ENCODE measurements around the gene VIM.

VIM gene

GRCh38 chr10:17228091-17229015 lies at the start of gene VIM:
Gene VIM (plus strand): TSS chr10:17228241. CDS start chr10:17229423, 1,182 bp downstream.
- DNase-seq = peak; percentile 75

GRCh38 chr10:17179002-17179401 lies 49.0 kb upstream of the VIM start:
- DNase-seq = no peak

GRCh38 chr10:17181110-17181509 lies 46.9 kb upstream of the VIM start:
- no peak for DNase-seq

- DNase-seq = no peak
Measured at GRCh38 chr10:17181751-17182150, 46.3 kb upstream of the VIM start.

- DNase-seq = no peak
Measured at GRCh38 chr10:17183110-17183509, 44.9 kb upstream of the VIM start.

GRCh38 chr10:17185873-17186272 lies 42.2 kb upstream of the VIM start:
- DNase-seq = no peak

GRCh38 chr10:17188644-17189172 lies 39.3 kb upstream of the VIM start:
- no peak for DNase-seq

- DNase-seq = no peak
Measured at GRCh38 chr10:17190602-17191001, 37.4 kb upstream of the VIM start.

- no peak for DNase-seq
Measured at GRCh38 chr10:17195083-17195482, 33.0 kb upstream of the VIM start.

- DNase-seq = no peak
Measured at GRCh38 chr10:17196045-17196444, 32.0 kb upstream of the VIM start.

GRCh38 chr10:17196573-17196972 lies 31.5 kb upstream of the VIM start:
- DNase-seq = peak; percentile 50

- no peak for DNase-seq
Measured at GRCh38 chr10:17199351-17199804, 28.7 kb upstream of the VIM start.

GRCh38 chr10:17200001-17200911 lies 27.8 kb upstream of the VIM start:
- DNase-seq = no peak

- peak; percentile 83 for DNase-seq
Measured at GRCh38 chr10:17200912-17201793, 26.9 kb upstream of the VIM start, which contains the start of gene TRDMT1. Gene TRDMT1 (minus strand): TSS chr10:17201672. CDS start chr10:17201634, 38 bp downstream.

- DNase-seq = no peak
Measured at GRCh38 chr10:17201794-17202116, 26.3 kb upstream of the VIM start.

- no peak for DNase-seq
Measured at GRCh38 chr10:17202506-17202905, 25.5 kb upstream of the VIM start.

GRCh38 chr10:17202999-17203398 lies 25.0 kb upstream of the VIM start:
- DNase-seq = no peak

- DNase-seq = peak; percentile 48
Measured at GRCh38 chr10:17203416-17203815, 24.6 kb upstream of the VIM start.

- no peak for DNase-seq
Measured at GRCh38 chr10:17206210-17206709, 21.8 kb upstream of the VIM start.

GRCh38 chr10:17208476-17208875 lies 19.6 kb upstream of the VIM start:
- DNase-seq = no peak

GRCh38 chr10:17209302-17209701 lies 18.7 kb upstream of the VIM start:
- no peak for DNase-seq

- DNase-seq = no peak
Measured at GRCh38 chr10:17209881-17210280, 18.2 kb upstream of the VIM start.

All from hematopoietic multipotent progenitor cell treated with erythropoietin and hydrocortisone succinate and interleukin-3 and kit ligand, for 8 days (in vitro differentiated cells).